HepG2 (cell line): ENCODE data around the gene CNOT10. TPM values are rescaled to one million over a fixed set of nuclear protein-coding genes. Genes with fewer than 3 reads are reported as not detected.

Experiments used
- ARID4A ChIP-seq: sonication (generic); formaldehyde crosslinking; IDR thresholded peaks from 2 replicates; pipeline ENCODE4 v1.5.0; 2020; ENCODE audit warnings: mild to moderate bottlenecking, missing genetic modification reagents, borderline replicate concordance
- ATF6 ChIP-seq: sonication (generic); formaldehyde crosslinking; conservative IDR thresholded peaks from 2 replicates; pipeline ENCODE4 v1.4.0; 2020; ENCODE audit warnings: missing genetic modification reagents
- CENPT ChIP-seq: sonication (generic); formaldehyde crosslinking; IDR thresholded peaks from 2 replicates; pipeline ENCODE4 v1.8.0; 2022; ENCODE audit warnings: low read depth, mild to moderate bottlenecking, moderate library complexity, missing genetic modification reagents
- IKZF1 ChIP-seq: fragments of 450-650 bp; IDR thresholded peaks from 2 replicates; pipeline ENCODE4 v1.7.1; 2016
- MIXL1 ChIP-seq: IDR thresholded peaks from 2 replicates; pipeline ENCODE4 v1.6.1; 2016
- NFATC3 ChIP-seq: sonication (generic); formaldehyde crosslinking; IDR thresholded peaks from 2 replicates; pipeline ENCODE4 v1.5.1; 2020; ENCODE audit warnings: mild to moderate bottlenecking, missing genetic modification reagents
- PRMT3 ChIP-seq: sonication (generic); formaldehyde crosslinking; IDR thresholded peaks from 2 replicates; pipeline ENCODE4 v1.8.1; 2022; ENCODE audit warnings: low read depth, mild to moderate bottlenecking, moderate library complexity, missing genetic modification reagents, borderline replicate concordance
- TSC22D2 ChIP-seq: sonication (generic); formaldehyde crosslinking; IDR thresholded peaks from 2 replicates; pipeline ENCODE4 v1.5.1; 2020; ENCODE audit warnings: missing genetic modification reagents, mild to moderate bottlenecking, borderline replicate concordance
- ZBTB14 ChIP-seq: sonication (generic); formaldehyde crosslinking; IDR thresholded peaks from 2 replicates; pipeline ENCODE4 v1.4.0; 2020; ENCODE audit warnings: missing genetic modification reagents
- ZHX2 ChIP-seq, 2 experiments: sonication (generic) in 1 of 2; formaldehyde crosslinking in 1 of 2; IDR thresholded peaks; 2 replicates each; pipeline versions ENCODE4 v1.6.1 to v1.9.0; 2014 to 2022; ENCODE audit warnings: antibody characterized with exemption in 1 of 2, borderline replicate concordance in 1 of 2, inconsistent platforms in 1 of 2, low read depth in 1 of 2, missing genetic modification reagents in 1 of 2
- ZNF460 ChIP-seq: sonication (generic); formaldehyde crosslinking; IDR thresholded peaks from 2 replicates; pipeline ENCODE4 v1.5.1; 2020; ENCODE audit warnings: missing genetic modification reagents, mild to moderate bottlenecking, borderline replicate concordance
- polyA plus RNA-seq, 8 experiments: library from polyadenylated mRNA; depleted of rRNA in 3 of 8; stranded (reverse) in 7 of 8; unstranded in 1 of 8; fragments of >200 nt; fragmentation: Illumina TruSeq in 4 of 8; extraction: Trizol in 4 of 8; gene quantifications; 2 replicates each; pipeline versions ENCODE4 v1.2.1 to v1.2.3, GENCODE V29; 2011 to 2016; ENCODE audit warnings: low read depth in 4 of 8, missing spikeins in 1 of 8, mixed read lengths in 1 of 8; ENCODE audit not compliant: insufficient read depth in 1 of 8
- total RNA-seq, 5 experiments: library from RNA; depleted of rRNA; stranded (reverse); fragments of >200 nt; fragmentation: Illumina TruSeq; extraction: Trizol; gene quantifications; 2 replicates each; pipeline ENCODE4 v1.2.3, GENCODE V29; 2016; ENCODE audit warnings: low read depth in 1 of 5

CNOT10 gene
- total and polyA plus RNA-seq, 2 of the 13 experiments (the other 11 are each of a cell fraction or from before 2014, with no cell fraction given), result 21.2 to 34.1 TPM

GRCh38 chr3:32813180-32813579, 128.2 kb downstream of the CNOT10 start (continued):
- peak; percentile 31; the same call in 1 of the 2 replicates for TF ChIP-seq ARID4A (CRISPR knock-in tag)
- no peak for TF ChIP-seq ZNF460
- peak; percentile 77; the same call in 1 of the 2 replicates for TF ChIP-seq MIXL1 (CRISPR knock-in tag)
- no peak for TF ChIP-seq ZHX2 (IDR thresholded peaks at IDR 0.05; ENCODE audit: low read depth)
- no peak for TF ChIP-seq ZHX2 (CRISPR knock-in tag; IDR thresholded peaks at IDR 0.05; ENCODE audit: borderline replicate concordance)
- TF ChIP-seq ZBTB14 (CRISPR knock-in tag), result no peak
- no peak for TF ChIP-seq NFATC3 (CRISPR knock-in tag)
- TF ChIP-seq PRMT3 (CRISPR knock-in tag), result no peak
- no peak for TF ChIP-seq IKZF1
- TF ChIP-seq TSC22D2, result no peak
- no peak for TF ChIP-seq ATF6 (CRISPR knock-in tag)
- TF ChIP-seq CENPT (CRISPR knock-in tag), result no peak
